WTC11 (cell line): ENCODE data around the gene KRT32.

Experiments used
- ATF1 ChIP-seq: sonication (generic); formaldehyde crosslinking; IDR thresholded peaks from 2 replicates; pipeline ENCODE4 v1.8.1; 2023; ENCODE audit warnings: mild to moderate bottlenecking, moderate library complexity, missing genetic modification reagents
- IRF2 ChIP-seq: sonication (generic); formaldehyde crosslinking; IDR thresholded peaks from 2 replicates; pipeline ENCODE4 v1.8.0; 2022; ENCODE audit warnings: low read depth, missing genetic modification reagents, borderline replicate concordance
- SP1 ChIP-seq: sonication (generic); formaldehyde crosslinking; conservative IDR thresholded peaks from 2 replicates; pipeline ENCODE4 v1.8.1; 2022; ENCODE audit warnings: missing genetic modification reagents
- USF1 ChIP-seq: sonication (generic); formaldehyde crosslinking; IDR thresholded peaks from 2 replicates; pipeline ENCODE4 v1.8.0; 2022; ENCODE audit warnings: mild to moderate bottlenecking, missing genetic modification reagents
- ZNF121 ChIP-seq: sonication (generic); formaldehyde crosslinking; IDR thresholded peaks from 2 replicates; pipeline ENCODE4 v1.8.0; 2023; ENCODE audit warnings: missing genetic modification reagents
- ZNF263 ChIP-seq: sonication (generic); formaldehyde crosslinking; IDR thresholded peaks from 2 replicates; pipeline ENCODE4 v1.8.1; 2022; ENCODE audit warnings: low read depth, mild to moderate bottlenecking, moderate library complexity, missing genetic modification reagents
- TF ChIP-seq, protein P1 (sequence below): fragments of 200-600 bp; IDR thresholded peaks from 2 replicates; pipeline ENCODE4 v1.8.0; 2022; ENCODE audit warnings: antibody characterized with exemption
- TF ChIP-seq, protein P2 (sequence below): sonication (generic); formaldehyde crosslinking; conservative IDR thresholded peaks from 2 replicates; pipeline ENCODE4 v1.8.1; 2023; ENCODE audit warnings: mild to moderate bottlenecking, low read depth, missing genetic modification reagents, moderate library complexity
- TF ChIP-seq, protein P3 (sequence below): sonication (generic); formaldehyde crosslinking; IDR thresholded peaks from 2 replicates; pipeline ENCODE4 v1.8.0; 2022; ENCODE audit warnings: mild to moderate bottlenecking, missing genetic modification reagents

GRCh38 chr17:41444640-41445039 lies 22.5 kb downstream of the KRT32 start:
- TF ChIP-seq SP1 (no peak), ZNF263 (CRISPR knock-in tag) (no peak), ATF1 (no peak), IRF2 (CRISPR knock-in tag) (no peak), ZNF121 (CRISPR knock-in tag) (no peak), USF1 (no peak)
- TF ChIP-seq, protein P1, sequence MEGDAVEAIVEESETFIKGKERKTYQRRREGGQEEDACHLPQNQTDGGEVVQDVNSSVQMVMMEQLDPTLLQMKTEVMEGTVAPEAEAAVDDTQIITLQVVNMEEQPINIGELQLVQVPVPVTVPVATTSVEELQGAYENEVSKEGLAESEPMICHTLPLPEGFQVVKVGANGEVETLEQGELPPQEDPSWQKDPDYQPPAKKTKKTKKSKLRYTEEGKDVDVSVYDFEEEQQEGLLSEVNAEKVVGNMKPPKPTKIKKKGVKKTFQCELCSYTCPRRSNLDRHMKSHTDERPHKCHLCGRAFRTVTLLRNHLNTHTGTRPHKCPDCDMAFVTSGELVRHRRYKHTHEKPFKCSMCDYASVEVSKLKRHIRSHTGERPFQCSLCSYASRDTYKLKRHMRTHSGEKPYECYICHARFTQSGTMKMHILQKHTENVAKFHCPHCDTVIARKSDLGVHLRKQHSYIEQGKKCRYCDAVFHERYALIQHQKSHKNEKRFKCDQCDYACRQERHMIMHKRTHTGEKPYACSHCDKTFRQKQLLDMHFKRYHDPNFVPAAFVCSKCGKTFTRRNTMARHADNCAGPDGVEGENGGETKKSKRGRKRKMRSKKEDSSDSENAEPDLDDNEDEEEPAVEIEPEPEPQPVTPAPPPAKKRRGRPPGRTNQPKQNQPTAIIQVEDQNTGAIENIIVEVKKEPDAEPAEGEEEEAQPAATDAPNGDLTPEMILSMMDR: no peak
- TF ChIP-seq, protein P2, sequence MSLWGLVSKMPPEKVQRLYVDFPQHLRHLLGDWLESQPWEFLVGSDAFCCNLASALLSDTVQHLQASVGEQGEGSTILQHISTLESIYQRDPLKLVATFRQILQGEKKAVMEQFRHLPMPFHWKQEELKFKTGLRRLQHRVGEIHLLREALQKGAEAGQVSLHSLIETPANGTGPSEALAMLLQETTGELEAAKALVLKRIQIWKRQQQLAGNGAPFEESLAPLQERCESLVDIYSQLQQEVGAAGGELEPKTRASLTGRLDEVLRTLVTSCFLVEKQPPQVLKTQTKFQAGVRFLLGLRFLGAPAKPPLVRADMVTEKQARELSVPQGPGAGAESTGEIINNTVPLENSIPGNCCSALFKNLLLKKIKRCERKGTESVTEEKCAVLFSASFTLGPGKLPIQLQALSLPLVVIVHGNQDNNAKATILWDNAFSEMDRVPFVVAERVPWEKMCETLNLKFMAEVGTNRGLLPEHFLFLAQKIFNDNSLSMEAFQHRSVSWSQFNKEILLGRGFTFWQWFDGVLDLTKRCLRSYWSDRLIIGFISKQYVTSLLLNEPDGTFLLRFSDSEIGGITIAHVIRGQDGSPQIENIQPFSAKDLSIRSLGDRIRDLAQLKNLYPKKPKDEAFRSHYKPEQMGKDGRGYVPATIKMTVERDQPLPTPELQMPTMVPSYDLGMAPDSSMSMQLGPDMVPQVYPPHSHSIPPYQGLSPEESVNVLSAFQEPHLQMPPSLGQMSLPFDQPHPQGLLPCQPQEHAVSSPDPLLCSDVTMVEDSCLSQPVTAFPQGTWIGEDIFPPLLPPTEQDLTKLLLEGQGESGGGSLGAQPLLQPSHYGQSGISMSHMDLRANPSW (CRISPR knock-in tag): no peak
- TF ChIP-seq, protein P3, sequence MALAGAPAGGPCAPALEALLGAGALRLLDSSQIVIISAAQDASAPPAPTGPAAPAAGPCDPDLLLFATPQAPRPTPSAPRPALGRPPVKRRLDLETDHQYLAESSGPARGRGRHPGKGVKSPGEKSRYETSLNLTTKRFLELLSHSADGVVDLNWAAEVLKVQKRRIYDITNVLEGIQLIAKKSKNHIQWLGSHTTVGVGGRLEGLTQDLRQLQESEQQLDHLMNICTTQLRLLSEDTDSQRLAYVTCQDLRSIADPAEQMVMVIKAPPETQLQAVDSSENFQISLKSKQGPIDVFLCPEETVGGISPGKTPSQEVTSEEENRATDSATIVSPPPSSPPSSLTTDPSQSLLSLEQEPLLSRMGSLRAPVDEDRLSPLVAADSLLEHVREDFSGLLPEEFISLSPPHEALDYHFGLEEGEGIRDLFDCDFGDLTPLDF (CRISPR knock-in tag): no peak
